HAP-1 (cell line): ENCODE data around the gene TSNAX.
A peak's percentile ranks its signal among the peaks of the same experiment; 100 is the strongest.

Experiments used
- DNase-seq, 2 experiments: peaks; one replicate each; pipeline ENCODE4 v3.0.0-alpha.2; 2016 to 2020; ENCODE audit warnings: low spot score in 2 of 2
- H3K27me3 ChIP-seq: fragments of 250-450 bp; sonication (Bioruptor Pico); 2 replicates; pipeline ENCODE4 v1.5.1; 2020; ENCODE audit warnings: low read depth, mild to moderate bottlenecking, moderate library complexity
- H3K36me3 ChIP-seq: fragments of 250-450 bp; sonication (Bioruptor Pico); replicated peaks from 2 replicates; pipeline ENCODE4 v1.5.1; 2020; ENCODE audit warnings: mild to moderate bottlenecking
- H3K4me1 ChIP-seq: fragments of 250-450 bp; sonication (Bioruptor Pico); 2 replicates; pipeline ENCODE4 v1.5.1; 2020; ENCODE audit warnings: mild to moderate bottlenecking
- H3K4me3 ChIP-seq: fragments of 250-450 bp; sonication (Bioruptor Pico); 2 replicates; pipeline ENCODE4 v1.5.1; 2020; ENCODE audit warnings: mild to moderate bottlenecking, moderate library complexity
- H3K9me3 ChIP-seq: fragments of 250-450 bp; sonication (Bioruptor Pico); 2 replicates; pipeline ENCODE4 v1.5.1; 2020; ENCODE audit warnings: mild to moderate bottlenecking, moderate library complexity
- in situ Hi-C: fragments of 300-500 bp; cut with MboI; formaldehyde crosslinking; loops from 3 replicates; pipeline ENCODE4 v1.14.3; 2020; ENCODE audit warnings: low sequenced_read_pairs, inconsistent platforms, mixed read lengths

Gene TSNAX

GRCh38 chr1:231528172-231529029, at the start of gene TSNAX:
Gene TSNAX, plus strand, starts transcription at chr1:231528669. Its CDS starts 142 bp downstream, at chr1:231528811.
- DNase-seq: peak; percentile 87 to 93
- peaks cover 10% of the 10 kb centered on the region for H3K4me1 ChIP-seq
- in situ Hi-C loops: no loop called here
- peak within 1 kb of the TSS; percentile 81 for H3K4me3 ChIP-seq
- 0 out of 2 replicates have a peak, but pooled peaks cover 3% of the 10 kb centered on the region for H3K9me3 ChIP-seq
- no peaks in the 10 kb centered on the region for H3K27me3 ChIP-seq
- H3K36me3 ChIP-seq: 0 out of 2 replicates have a peak, but pooled peaks cover 6% of the 10 kb centered on the region

- no peak overlapping the region for H3K4me3 ChIP-seq
- no peaks in the 10 kb centered on the region for H3K4me1 ChIP-seq
- in situ Hi-C loops: no loop called here
- no peaks in the 10 kb centered on the region for H3K36me3 ChIP-seq
- no peaks in the 10 kb centered on the region for H3K27me3 ChIP-seq
- DNase-seq: peak; percentile 8 to 19
- no peaks in the 10 kb centered on the region for H3K9me3 ChIP-seq
Observed at GRCh38 chr1:231478811-231479210, 49.7 kb upstream of the TSNAX start.

- no peaks in the 10 kb centered on the region for H3K36me3 ChIP-seq
- in situ Hi-C loops: no loop called here
- DNase-seq: no peak
- H3K9me3 ChIP-seq: no peaks in the 10 kb centered on the region
- no peaks in the 10 kb centered on the region for H3K4me1 ChIP-seq
- H3K4me3 ChIP-seq: no peak overlapping the region
- no peaks in the 10 kb centered on the region for H3K27me3 ChIP-seq
Observed at GRCh38 chr1:231480008-231480407, 48.5 kb upstream of the TSNAX start.

- Histone ChIP-seq H3K36me3 (no peaks in the 10 kb centered on the region), H3K27me3 (no peaks in the 10 kb centered on the region), H3K9me3 (no peaks in the 10 kb centered on the region), H3K4me3 (no peak overlapping the region), H3K4me1 (no peaks in the 10 kb centered on the region; the same call in 1 of the 2 replicates)
- DNase-seq: no peak
- in situ Hi-C loops: no loop called here
Observed at GRCh38 chr1:231481289-231481688, 47.2 kb upstream of the TSNAX start.

GRCh38 chr1:231485029-231485784, 43.3 kb upstream of the TSNAX start:
- Histone ChIP-seq H3K27me3 (no peaks in the 10 kb centered on the region), H3K36me3 (no peaks in the 10 kb centered on the region), H3K4me3 (no peak overlapping the region), H3K9me3 (no peaks in the 10 kb centered on the region; the same call in 1 of the 2 replicates), H3K4me1 (no peaks in the 10 kb centered on the region; the same call in 1 of the 2 replicates)
- in situ Hi-C loops: no loop called here
- DNase-seq: no peak

GRCh38 chr1:231487019-231487418, 41.5 kb upstream of the TSNAX start:
- Histone ChIP-seq H3K4me3 (no peak overlapping the region), H3K36me3 (no peaks in the 10 kb centered on the region), H3K4me1 (peaks cover 3% of the 10 kb centered on the region; the same call in 1 of the 2 replicates), H3K9me3 (no peaks in the 10 kb centered on the region; the same call in 1 of the 2 replicates), H3K27me3 (no peaks in the 10 kb centered on the region)
- in situ Hi-C loops: no loop called here
- no peak for DNase-seq

GRCh38 chr1:231487910-231488309, 40.6 kb upstream of the TSNAX start:
- Histone ChIP-seq H3K9me3 (no peaks in the 10 kb centered on the region; the same call in 1 of the 2 replicates), H3K4me3 (no peak overlapping the region), H3K4me1 (peaks cover 3% of the 10 kb centered on the region; the same call in 1 of the 2 replicates), H3K36me3 (no peaks in the 10 kb centered on the region), H3K27me3 (no peaks in the 10 kb centered on the region)
- in situ Hi-C loops: no loop called here
- peak in 1 of 2 experiments; percentile 12 for DNase-seq

- Histone ChIP-seq H3K27me3 (no peaks in the 10 kb centered on the region), H3K4me3 (no peak overlapping the region), H3K9me3 (no peaks in the 10 kb centered on the region; the same call in 1 of the 2 replicates), H3K4me1 (peaks cover 3% of the 10 kb centered on the region; the same call in 1 of the 2 replicates), H3K36me3 (no peaks in the 10 kb centered on the region)
- DNase-seq: no peak
- in situ Hi-C loops: no loop called here
Observed at GRCh38 chr1:231493421-231494185, 34.9 kb upstream of the TSNAX start.

- in situ Hi-C loops: no loop called here
- H3K4me1 ChIP-seq: peaks cover 3% of the 10 kb centered on the region; the same call in 1 of the 2 replicates
- no peaks in the 10 kb centered on the region for H3K27me3 ChIP-seq
Observed at GRCh38 chr1:231494439-231495110, 33.9 kb upstream of the TSNAX start.

GRCh38 chr1:231497629-231498152, 30.8 kb upstream of the TSNAX start:
- no peaks in the 10 kb centered on the region for H3K36me3 ChIP-seq
- in situ Hi-C loops: no loop called here
- peaks cover 10% of the 10 kb centered on the region for H3K9me3 ChIP-seq
- no peaks in the 10 kb centered on the region for H3K4me1 ChIP-seq
- no peak overlapping the region for H3K4me3 ChIP-seq
- H3K27me3 ChIP-seq: no peaks in the 10 kb centered on the region
- DNase-seq: no peak

More at GRCh38 chr1:231494439-231495110, 33.9 kb upstream of the TSNAX start:
- Histone ChIP-seq H3K36me3 (no peaks in the 10 kb centered on the region), H3K4me3 (no peak overlapping the region), H3K9me3 (peaks cover 7% of the 10 kb centered on the region)
- no peak for DNase-seq

- H3K4me3 ChIP-seq: no peak overlapping the region
- in situ Hi-C loops: no loop called here
- H3K36me3 ChIP-seq: no peaks in the 10 kb centered on the region
- no peaks in the 10 kb centered on the region for H3K27me3 ChIP-seq
- peaks cover 10% of the 10 kb centered on the region for H3K9me3 ChIP-seq
- no peaks in the 10 kb centered on the region for H3K4me1 ChIP-seq
- DNase-seq: no peak
Observed at GRCh38 chr1:231499148-231499763, 29.2 kb upstream of the TSNAX start.

- H3K9me3 ChIP-seq: peaks cover 10% of the 10 kb centered on the region
- no peaks in the 10 kb centered on the region for H3K27me3 ChIP-seq
- no peak overlapping the region for H3K4me3 ChIP-seq
- in situ Hi-C loops: no loop called here
- H3K4me1 ChIP-seq: no peaks in the 10 kb centered on the region
- H3K36me3 ChIP-seq: no peaks in the 10 kb centered on the region
- no peak for DNase-seq
Observed at GRCh38 chr1:231500666-231501065, 27.8 kb upstream of the TSNAX start.
